HepG2 (cell line): ENCODE results near the gene PKNOX2. TPM values are rescaled to one million over a fixed set of nuclear protein-coding genes. Genes with fewer than 3 reads are reported as not detected.

Source experiments
- ATAC-seq: fragments of 200-7000 bp; cut with Tn5 transposase; 3 replicates; pipeline ENCODE4 v1.9.1; 2020; ENCODE audit warnings: mild to moderate bottlenecking, moderate library complexity
- BruUV-seq: library from RNA; stranded (reverse); fragments of 400-500 nt; replicated peaks from 2 replicates; lab custom pipeline; 2021; lab: Mats Ljungman, UMichigan
- CTCF ChIA-PET: fragments of 300-600 bp; formaldehyde crosslinking; extraction: SDS; loops from one replicate; lab custom pipeline; 2021; ENCODE audit warnings: low total read pairs, inconsistent platforms, low intra/inter-chr PET ratio; lab: Yijun Ruan, JAX
- POLR2A ChIA-PET: fragments of 350-600 bp; sonication (Branson Sonifier 250); formaldehyde crosslinking; loops from one replicate; lab custom pipeline; 2020; ENCODE audit warnings: antibody characterized with exemption, inconsistent platforms; lab: Yijun Ruan, JAX
- DNase-seq: peaks from one replicate; pipeline ENCODE4 v3.0.0-alpha.2; 2015; ENCODE audit warnings: low spot score
- FAIRE-seq: peaks from 3 replicates; lab custom pipeline; 2011; peaks lifted over from hg19 to GRCh38; lab: Jason Lieb, UNC
- H2AFZ ChIP-seq: one replicate; pipeline ENCODE4 v1.6.1; 2011; ENCODE audit warnings: low read length, inconsistent platforms
- H3K27ac ChIP-seq: fragments of 300-600 bp; 3 replicates; pipeline ENCODE4 v1.8.0; 2011; ENCODE audit warnings: mixed run types, mild to moderate bottlenecking, mixed read lengths, low read length, inconsistent platforms; ENCODE audit not compliant: insufficient read depth; ENCODE audit errors: extremely low read length
- H3K27me3 ChIP-seq, 2 experiments: fragments of 200-600 bp in 1 of 2; 2 replicates in 1 of 2; 3 replicates in 1 of 2; pipeline versions ENCODE4 v1.6.0 to v1.8.0; 2011; ENCODE audit warnings: low read length in 2 of 2, mild to moderate bottlenecking in 2 of 2, moderate library complexity in 2 of 2, inconsistent platforms in 1 of 2; ENCODE audit not compliant: insufficient read depth in 2 of 2, control insufficient read depth in 1 of 2
- H3K36me3 ChIP-seq, 2 experiments: fragments of 200-600 bp in 1 of 2; replicated peaks in 1 of 2; 2 replicates in 1 of 2; 3 replicates in 1 of 2; pipeline versions ENCODE4 v1.5.1 to v1.8.0; 2011; ENCODE audit warnings: low read length in 2 of 2, inconsistent platforms in 1 of 2; ENCODE audit not compliant: insufficient read depth in 2 of 2, control insufficient read depth in 1 of 2
- H3K4me1 ChIP-seq: 2 replicates; pipeline ENCODE4 v1.5.1; 2012; ENCODE audit warnings: low read length, inconsistent platforms; ENCODE audit not compliant: insufficient read depth
- H3K4me2 ChIP-seq: 2 replicates; pipeline ENCODE4 v1.6.0; 2011; ENCODE audit warnings: low read depth, low read length, inconsistent platforms
- H3K4me3 ChIP-seq, 3 experiments: fragments of 200-600 bp in 1 of 3; sonication (generic), shearing (Covaris generic) in 1 of 3; replicated peaks in 1 of 3; 2 replicates each; pipeline ENCODE4 v1.5.1; 2011 to 2016; ENCODE audit warnings: low read length in 3 of 3, inconsistent platforms in 2 of 3, low read depth in 2 of 3, mild to moderate bottlenecking in 2 of 3, control low read depth in 1 of 3, mixed read lengths in 1 of 3; ENCODE audit not compliant: insufficient read depth in 1 of 3
- H3K79me2 ChIP-seq: one replicate; pipeline ENCODE4 v1.6.1; 2011; ENCODE audit warnings: low read length, inconsistent platforms; ENCODE audit not compliant: insufficient read depth
- H3K9ac ChIP-seq: 2 replicates; pipeline ENCODE4 v1.6.0; 2011; ENCODE audit warnings: mild to moderate bottlenecking, low read depth, low read length, inconsistent platforms; ENCODE audit not compliant: insufficient read depth
- H3K9me3 ChIP-seq: 2 replicates; pipeline ENCODE4 v1.5.1; 2012; ENCODE audit warnings: mild to moderate bottlenecking, low read length
- H4K20me1 ChIP-seq: 2 replicates; pipeline ENCODE4 v1.6.0; 2011; ENCODE audit warnings: inconsistent platforms, mild to moderate bottlenecking, low read length, moderate library complexity; ENCODE audit not compliant: insufficient read depth
- BATF2 ChIP-seq: sonication (generic); formaldehyde crosslinking; IDR thresholded peaks from 2 replicates; pipeline ENCODE4 v1.8.0; 2022; ENCODE audit warnings: mild to moderate bottlenecking, missing genetic modification reagents, moderate library complexity
- DRAP1 ChIP-seq: IDR thresholded peaks from 2 replicates; pipeline ENCODE4 v1.6.1; 2016; ENCODE audit warnings: missing genetic modification reagents, missing compliant biosample characterization
- FOSL2 ChIP-seq: sonication (generic); formaldehyde crosslinking; IDR thresholded peaks from 2 replicates; pipeline ENCODE4 v1.4.0; 2020; ENCODE audit warnings: missing genetic modification reagents
- FOXK2 ChIP-seq: fragments of 450-650 bp; IDR thresholded peaks from 2 replicates; pipeline ENCODE4 v1.6.1; 2016
- GLI4 ChIP-seq: sonication (generic); formaldehyde crosslinking; IDR thresholded peaks from 2 replicates; pipeline ENCODE4 v1.5.1; 2020; ENCODE audit warnings: missing genetic modification reagents, mild to moderate bottlenecking, moderate library complexity, borderline replicate concordance
- IRF2 ChIP-seq: IDR thresholded peaks from 2 replicates; pipeline ENCODE4 v1.6.1; 2018; ENCODE audit warnings: missing genetic modification reagents, missing compliant biosample characterization
- MAFK ChIP-seq, 2 experiments: IDR thresholded peaks in 1 of 2; conservative IDR thresholded peaks in 1 of 2; 2 replicates each; pipeline ENCODE4 v1.6.1; 2011; ENCODE audit warnings: improper control_type of control experiment in 2 of 2, low read length in 2 of 2
- MIER2 ChIP-seq: IDR thresholded peaks from 2 replicates; pipeline ENCODE4 v1.6.1; 2016; ENCODE audit warnings: missing biosample characterization, missing genetic modification reagents
- SNAI1 ChIP-seq: sonication (generic); formaldehyde crosslinking; IDR thresholded peaks from 2 replicates; pipeline ENCODE4 v1.5.0; 2020; ENCODE audit warnings: mild to moderate bottlenecking, missing genetic modification reagents, borderline replicate concordance
- ZHX2 ChIP-seq, 2 experiments: sonication (generic) in 1 of 2; formaldehyde crosslinking in 1 of 2; IDR thresholded peaks; 2 replicates each; pipeline versions ENCODE4 v1.6.1 to v1.9.0; 2014 to 2022; ENCODE audit warnings: antibody characterized with exemption in 1 of 2, borderline replicate concordance in 1 of 2, inconsistent platforms in 1 of 2, low read depth in 1 of 2, missing genetic modification reagents in 1 of 2
- WGBS: methylation state at CpG from one replicate; pipeline ENCODE4 v1.1.6; 2017; ENCODE audit warnings: low lambda C conversion rate; 5-methylcytosine and 5-hydroxymethylcytosine counted together
- in situ Hi-C: cut with HindIII; loops from 2 replicates; pipeline ENCODE4 v1.10.0; 2017; ENCODE audit warnings: low pct_unique_long_range_greater_than_20kb; ENCODE audit not compliant: extremely low pct_ligation_motif_present
- intact Hi-C: fragments of 100-400 bp; cut with micrococcal nuclease; formaldehyde crosslinking; loops from one replicate; pipeline ENCODE4 v1.10.0; 2022; ENCODE audit not compliant: unreplicated experiment
- polyA plus RNA-seq, 8 experiments: library from polyadenylated mRNA; depleted of rRNA in 3 of 8; stranded (reverse) in 7 of 8; unstranded in 1 of 8; fragments of >200 nt; fragmentation: Illumina TruSeq in 4 of 8; extraction: Trizol in 4 of 8; gene quantifications; 2 replicates each; pipeline versions ENCODE4 v1.2.1 to v1.2.3, GENCODE V29; 2011 to 2016; ENCODE audit warnings: low read depth in 4 of 8, missing spikeins in 1 of 8, mixed read lengths in 1 of 8; ENCODE audit not compliant: insufficient read depth in 1 of 8
- total RNA-seq, 5 experiments: library from RNA; depleted of rRNA; stranded (reverse); fragments of >200 nt; fragmentation: Illumina TruSeq; extraction: Trizol; gene quantifications; 2 replicates each; pipeline ENCODE4 v1.2.3, GENCODE V29; 2016; ENCODE audit warnings: low read depth in 1 of 5
- TF ChIP-seq, protein P1 (sequence below): sonication (generic); formaldehyde crosslinking; conservative IDR thresholded peaks from 2 replicates; pipeline ENCODE4 v1.4.0; 2020; ENCODE audit warnings: mild to moderate bottlenecking, missing genetic modification reagents, moderate library complexity
- TF ChIP-seq, protein P2 (sequence below): sonication (generic); formaldehyde crosslinking; conservative IDR thresholded peaks from 2 replicates; pipeline ENCODE4 v1.8.1; 2023; ENCODE audit warnings: missing genetic modification reagents

PKNOX2 gene
- total and polyA plus RNA-seq, 2 of the 13 experiments (the other 11 are each of a cell fraction or from before 2014, with no cell fraction given): not detected

DNA sequence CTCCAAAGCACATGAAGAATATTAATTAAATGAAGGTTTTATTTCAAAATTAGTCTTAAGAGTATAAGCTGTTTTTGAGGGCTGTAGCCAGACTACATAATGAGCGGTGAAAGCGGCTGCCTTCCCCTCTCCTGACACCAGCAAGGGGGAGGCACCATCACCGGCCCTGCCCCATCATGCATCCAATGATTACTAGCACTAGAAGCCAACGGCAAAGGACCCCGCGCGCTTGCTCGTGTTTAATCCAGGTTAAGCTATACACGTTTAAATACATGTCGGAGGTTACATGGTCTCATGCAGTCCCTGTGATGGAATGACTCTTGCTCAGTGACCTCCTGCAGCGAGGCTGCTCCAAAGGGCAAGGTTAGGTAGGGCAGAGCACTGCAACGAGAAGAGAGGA lies 281.2 kb downstream of the PKNOX2 start:
- BruUV-seq: no TSS peak
- CTCF ChIA-PET: no interaction called here
- Histone ChIP-seq H3K9ac (no peak overlapping the region), H3K36me3 (no peaks in the 10 kb centered on the region), H2AFZ (no peak overlapping the region), H3K9me3 (no peaks in the 10 kb centered on the region), H3K4me1 (peaks cover 8% of the 10 kb centered on the region; the same call in 1 of the 2 replicates), H3K4me3 (no peak overlapping the region), H3K4me2 (no peak overlapping the region), H4K20me1 (no peaks in the 10 kb centered on the region), H3K27me3 (peaks cover 0 to 1% of the 10 kb centered on the region in 2 experiments; a peak in 3 of 5 replicates), H3K79me2 (no peaks in the 10 kb centered on the region), H3K27ac (no peak overlapping the region)
- ATAC-seq (peak; percentile 35; the same call in 2 of the 3 replicates), FAIRE-seq (no peak), DNase-seq (no peak)
- intact Hi-C loops (no loop called here), in situ Hi-C loops (no loop called here)
- POLR2A ChIA-PET: no interaction called here
- 74% methylated on average over 11 of the region's 12 CpGs for WGBS
- TF ChIP-seq GLI4 (no peak), FOSL2 (CRISPR knock-in tag) (no peak), DRAP1 (CRISPR knock-in tag) (no peak), FOXK2 (no peak), MAFK (conservative IDR thresholded peaks at IDR 0.05 in 1 of 2, IDR thresholded peaks at IDR 0.05 in 1 of 2; ENCODE audit: low read length in 2 of 2) (no peak), MIER2 (CRISPR knock-in tag) (no peak), IRF2 (CRISPR knock-in tag) (no peak), ZHX2 (IDR thresholded peaks at IDR 0.05; ENCODE audit: low read depth) (no peak), ZHX2 (CRISPR knock-in tag; IDR thresholded peaks at IDR 0.05; ENCODE audit: borderline replicate concordance) (no peak), SNAI1 (no peak), BATF2 (CRISPR knock-in tag) (no peak)
- TF ChIP-seq, protein P1, sequence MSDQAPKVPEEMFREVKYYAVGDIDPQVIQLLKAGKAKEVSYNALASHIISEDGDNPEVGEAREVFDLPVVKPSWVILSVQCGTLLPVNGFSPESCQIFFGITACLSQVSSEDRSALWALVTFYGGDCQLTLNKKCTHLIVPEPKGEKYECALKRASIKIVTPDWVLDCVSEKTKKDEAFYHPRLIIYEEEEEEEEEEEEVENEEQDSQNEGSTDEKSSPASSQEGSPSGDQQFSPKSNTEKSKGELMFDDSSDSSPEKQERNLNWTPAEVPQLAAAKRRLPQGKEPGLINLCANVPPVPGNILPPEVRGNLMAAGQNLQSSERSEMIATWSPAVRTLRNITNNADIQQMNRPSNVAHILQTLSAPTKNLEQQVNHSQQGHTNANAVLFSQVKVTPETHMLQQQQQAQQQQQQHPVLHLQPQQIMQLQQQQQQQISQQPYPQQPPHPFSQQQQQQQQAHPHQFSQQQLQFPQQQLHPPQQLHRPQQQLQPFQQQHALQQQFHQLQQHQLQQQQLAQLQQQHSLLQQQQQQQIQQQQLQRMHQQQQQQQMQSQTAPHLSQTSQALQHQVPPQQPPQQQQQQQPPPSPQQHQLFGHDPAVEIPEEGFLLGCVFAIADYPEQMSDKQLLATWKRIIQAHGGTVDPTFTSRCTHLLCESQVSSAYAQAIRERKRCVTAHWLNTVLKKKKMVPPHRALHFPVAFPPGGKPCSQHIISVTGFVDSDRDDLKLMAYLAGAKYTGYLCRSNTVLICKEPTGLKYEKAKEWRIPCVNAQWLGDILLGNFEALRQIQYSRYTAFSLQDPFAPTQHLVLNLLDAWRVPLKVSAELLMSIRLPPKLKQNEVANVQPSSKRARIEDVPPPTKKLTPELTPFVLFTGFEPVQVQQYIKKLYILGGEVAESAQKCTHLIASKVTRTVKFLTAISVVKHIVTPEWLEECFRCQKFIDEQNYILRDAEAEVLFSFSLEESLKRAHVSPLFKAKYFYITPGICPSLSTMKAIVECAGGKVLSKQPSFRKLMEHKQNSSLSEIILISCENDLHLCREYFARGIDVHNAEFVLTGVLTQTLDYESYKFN (CRISPR knock-in tag): no peak
- TF ChIP-seq, protein P2, sequence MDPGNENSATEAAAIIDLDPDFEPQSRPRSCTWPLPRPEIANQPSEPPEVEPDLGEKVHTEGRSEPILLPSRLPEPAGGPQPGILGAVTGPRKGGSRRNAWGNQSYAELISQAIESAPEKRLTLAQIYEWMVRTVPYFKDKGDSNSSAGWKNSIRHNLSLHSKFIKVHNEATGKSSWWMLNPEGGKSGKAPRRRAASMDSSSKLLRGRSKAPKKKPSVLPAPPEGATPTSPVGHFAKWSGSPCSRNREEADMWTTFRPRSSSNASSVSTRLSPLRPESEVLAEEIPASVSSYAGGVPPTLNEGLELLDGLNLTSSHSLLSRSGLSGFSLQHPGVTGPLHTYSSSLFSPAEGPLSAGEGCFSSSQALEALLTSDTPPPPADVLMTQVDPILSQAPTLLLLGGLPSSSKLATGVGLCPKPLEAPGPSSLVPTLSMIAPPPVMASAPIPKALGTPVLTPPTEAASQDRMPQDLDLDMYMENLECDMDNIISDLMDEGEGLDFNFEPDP (CRISPR knock-in tag): no peak
